ENCODE measurements around the gene ALDH1L1.

ALDH1L1 gene

DNA sequence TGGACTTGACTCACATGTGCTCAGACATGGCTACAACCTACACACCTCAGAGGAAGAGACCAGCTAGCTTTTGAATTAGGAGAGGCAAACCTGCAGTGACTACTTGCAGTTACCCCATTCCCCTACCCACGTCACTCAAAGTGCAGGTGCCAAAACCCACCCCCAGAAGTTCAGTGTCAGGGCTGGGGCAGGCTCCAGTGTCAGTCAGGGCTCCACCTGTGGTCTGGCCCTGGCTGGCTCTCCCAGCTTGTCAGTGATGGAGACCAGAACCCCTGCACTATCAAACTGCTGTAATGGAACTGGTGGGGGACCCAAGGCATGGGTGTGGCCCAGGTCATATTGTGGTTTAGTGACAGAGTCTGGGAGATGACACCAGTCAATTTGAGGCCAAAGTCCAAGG, 63.9 kb downstream of the ALDH1L1 start:
- H3K27me3 Mint-ChIP-seq = peaks cover 12% of the 10 kb centered on the region
- no peak overlapping the region for H3K27ac Mint-ChIP-seq
- CTCF ChIA-PET = no interaction called here
- no peaks in the 10 kb centered on the region for H3K9me3 Mint-ChIP-seq
- no peaks in the 10 kb centered on the region for H3K36me3 Mint-ChIP-seq
- no peak overlapping the region for H3K4me3 Mint-ChIP-seq
- DNase-seq = no peak
- no peaks in the 10 kb centered on the region for H3K4me1 Mint-ChIP-seq

DNA sequence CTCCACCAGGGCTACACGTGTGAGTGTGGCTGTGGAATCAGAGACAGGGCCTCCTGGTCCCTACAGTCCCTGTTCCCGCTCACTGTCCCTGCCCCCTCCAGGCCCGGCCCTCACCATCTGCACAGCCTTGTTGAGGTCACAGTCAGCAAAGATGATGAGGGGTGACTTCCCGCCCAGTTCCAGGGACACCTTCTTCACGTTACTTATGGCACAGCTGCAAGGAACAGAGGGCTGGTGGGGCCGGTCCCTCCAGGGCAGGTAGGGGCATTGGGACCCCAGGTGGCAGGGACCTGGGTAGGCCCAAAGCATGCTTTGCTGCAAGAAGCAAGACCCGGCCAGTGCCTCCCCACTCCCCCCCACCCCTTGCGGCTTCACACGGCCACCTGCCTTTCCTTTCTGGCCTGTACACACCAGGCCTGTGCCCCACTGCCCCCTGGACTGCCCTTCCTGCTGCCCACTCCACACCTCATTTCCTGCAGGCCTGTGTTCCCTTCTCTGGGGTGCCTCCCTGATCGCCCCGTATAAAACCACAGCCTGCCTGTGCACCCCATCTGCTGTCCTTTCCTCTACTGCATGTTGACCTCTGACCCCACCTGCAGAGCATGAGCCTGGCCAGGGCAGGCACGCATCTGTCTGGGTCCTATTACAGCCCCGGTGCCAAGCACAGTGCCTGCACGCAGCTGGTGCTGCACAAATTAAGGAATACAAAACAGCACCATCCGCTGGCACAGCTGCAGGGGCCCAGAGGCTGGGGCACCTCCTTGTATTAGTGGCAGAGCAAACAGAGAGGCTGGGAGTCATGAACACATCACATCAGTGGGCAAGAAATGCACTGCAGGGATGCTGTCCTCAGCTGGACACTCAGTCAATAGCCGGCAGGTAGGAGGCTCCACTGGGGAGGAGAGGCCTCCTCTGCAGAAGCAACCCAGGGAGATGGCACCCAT, 65.7 kb downstream of the ALDH1L1 start:
- DNase-seq = no peak
- Mint-ChIP-seq H3K27me3 (peaks cover 6% of the 10 kb centered on the region), H3K36me3 (no peaks in the 10 kb centered on the region), H3K9me3 (no peaks in the 10 kb centered on the region), H3K4me1 (no peaks in the 10 kb centered on the region), H3K4me3 (no peak overlapping the region), H3K27ac (no peak overlapping the region)
- CTCF ChIA-PET = interaction anchor here (0.7 kb wide), 1 partner anchor 1380 kb away, joined by 3 read pairs; no protein-coding TSS in a partner anchor

DNA sequence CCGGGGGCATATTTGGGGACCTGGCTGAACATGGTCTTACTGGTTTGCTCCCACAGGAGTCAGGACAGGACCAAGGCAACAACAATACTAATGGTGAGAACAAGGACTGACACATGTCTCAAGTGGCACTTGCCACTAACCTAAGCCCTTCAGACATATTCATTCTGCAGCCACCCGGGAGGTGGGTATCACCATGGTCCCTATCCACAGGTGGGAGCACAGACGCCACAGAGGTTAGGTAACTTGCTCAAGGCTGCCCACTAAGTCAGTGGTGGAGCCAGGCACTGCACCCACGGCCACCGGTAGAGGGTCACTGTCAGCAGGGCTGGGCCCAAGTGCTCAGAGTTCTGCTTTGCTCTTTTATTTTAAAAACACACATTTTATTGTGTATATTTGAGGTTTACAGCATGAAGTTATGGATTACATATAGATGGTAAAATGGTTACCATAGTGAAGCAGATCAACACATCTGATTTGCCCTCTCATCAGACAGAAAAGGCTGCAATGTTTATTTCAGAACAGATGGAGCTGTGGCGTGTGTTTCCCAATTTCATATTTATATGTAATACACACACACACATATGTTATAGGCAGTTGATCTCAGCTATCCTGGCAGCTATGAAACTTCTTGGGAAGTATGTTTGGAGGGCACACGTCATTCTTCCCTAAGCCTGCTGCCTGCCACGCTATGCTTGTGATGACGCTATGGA, 66.5 kb downstream of the ALDH1L1 start:
- no peaks in the 10 kb centered on the region for H3K4me1 Mint-ChIP-seq
- CTCF ChIA-PET = no interaction called here
- no peaks in the 10 kb centered on the region for H3K9me3 Mint-ChIP-seq
- H3K36me3 Mint-ChIP-seq = no peaks in the 10 kb centered on the region
- DNase-seq = no peak
- peaks cover under 1% of the 10 kb centered on the region for H3K27me3 Mint-ChIP-seq
- no peak overlapping the region for H3K4me3 Mint-ChIP-seq
- H3K27ac Mint-ChIP-seq = no peak overlapping the region

DNA sequence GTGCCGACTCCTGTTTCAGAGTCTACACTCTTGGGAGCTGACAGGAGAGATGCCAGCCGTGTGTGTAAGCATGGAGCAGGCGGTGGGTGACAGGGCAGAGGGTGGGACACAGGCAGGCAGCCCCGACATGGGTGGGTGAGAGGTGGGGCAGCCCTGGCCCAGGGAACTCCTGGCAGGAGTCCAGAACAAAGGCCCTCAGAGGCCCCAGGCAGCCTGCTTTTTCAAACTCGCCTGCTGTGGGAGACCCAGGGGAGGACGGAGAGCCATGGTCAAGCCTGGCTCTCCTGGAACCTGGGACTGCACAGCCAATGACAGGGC, 67.2 kb downstream of the ALDH1L1 start:
- CTCF ChIA-PET = no interaction called here
- no peaks in the 10 kb centered on the region for H3K27me3 Mint-ChIP-seq
- H3K27ac Mint-ChIP-seq = no peak overlapping the region
- H3K4me1 Mint-ChIP-seq = no peaks in the 10 kb centered on the region
- no peaks in the 10 kb centered on the region for H3K9me3 Mint-ChIP-seq
- no peaks in the 10 kb centered on the region for H3K36me3 Mint-ChIP-seq
- H3K4me3 Mint-ChIP-seq = no peak overlapping the region
- no peak for DNase-seq

DNA sequence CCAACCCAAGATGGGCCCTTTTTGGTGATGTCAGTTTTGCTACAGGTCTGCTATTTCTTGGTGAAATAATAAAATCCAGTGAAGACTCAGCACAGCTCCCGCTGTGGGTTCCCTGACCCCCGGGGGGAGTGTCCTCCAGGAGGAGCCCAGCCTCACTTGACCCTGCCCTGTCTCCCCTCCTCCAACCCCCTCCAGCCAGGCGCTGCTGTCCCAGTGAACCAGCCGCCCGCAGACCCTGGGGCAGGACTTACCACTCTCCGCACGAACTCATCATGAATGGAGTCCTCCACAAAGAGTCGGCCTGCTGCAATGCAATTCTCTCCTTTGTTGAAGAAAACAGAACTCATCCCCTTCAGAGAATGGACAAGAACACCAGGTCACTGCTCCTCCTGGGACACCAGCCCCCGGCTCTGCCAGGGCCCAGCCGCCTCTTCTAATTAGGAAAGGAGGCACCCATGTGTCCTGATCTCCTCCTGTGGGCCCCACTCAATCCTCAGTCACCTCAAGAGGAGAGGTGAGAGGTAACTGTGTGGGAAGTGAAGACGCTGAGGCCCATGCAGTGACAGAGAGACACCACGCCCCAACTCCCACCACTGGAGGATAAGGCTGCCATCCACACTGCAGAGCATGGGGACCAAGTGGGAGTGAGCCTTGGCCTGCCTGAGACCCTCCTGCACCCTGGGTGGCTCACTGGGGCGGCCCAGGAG, 67.7 kb downstream of the ALDH1L1 start:
- Mint-ChIP-seq H3K27me3 (no peaks in the 10 kb centered on the region), H3K27ac (no peak overlapping the region), H3K4me3 (no peak overlapping the region), H3K4me1 (no peaks in the 10 kb centered on the region), H3K36me3 (no peaks in the 10 kb centered on the region), H3K9me3 (no peaks in the 10 kb centered on the region)
- no peak for DNase-seq
- CTCF ChIA-PET = interaction anchor here (1.1 kb wide), 1 partner anchor 8 kb away, joined by 3 read pairs; no protein-coding TSS in a partner anchor

DNA sequence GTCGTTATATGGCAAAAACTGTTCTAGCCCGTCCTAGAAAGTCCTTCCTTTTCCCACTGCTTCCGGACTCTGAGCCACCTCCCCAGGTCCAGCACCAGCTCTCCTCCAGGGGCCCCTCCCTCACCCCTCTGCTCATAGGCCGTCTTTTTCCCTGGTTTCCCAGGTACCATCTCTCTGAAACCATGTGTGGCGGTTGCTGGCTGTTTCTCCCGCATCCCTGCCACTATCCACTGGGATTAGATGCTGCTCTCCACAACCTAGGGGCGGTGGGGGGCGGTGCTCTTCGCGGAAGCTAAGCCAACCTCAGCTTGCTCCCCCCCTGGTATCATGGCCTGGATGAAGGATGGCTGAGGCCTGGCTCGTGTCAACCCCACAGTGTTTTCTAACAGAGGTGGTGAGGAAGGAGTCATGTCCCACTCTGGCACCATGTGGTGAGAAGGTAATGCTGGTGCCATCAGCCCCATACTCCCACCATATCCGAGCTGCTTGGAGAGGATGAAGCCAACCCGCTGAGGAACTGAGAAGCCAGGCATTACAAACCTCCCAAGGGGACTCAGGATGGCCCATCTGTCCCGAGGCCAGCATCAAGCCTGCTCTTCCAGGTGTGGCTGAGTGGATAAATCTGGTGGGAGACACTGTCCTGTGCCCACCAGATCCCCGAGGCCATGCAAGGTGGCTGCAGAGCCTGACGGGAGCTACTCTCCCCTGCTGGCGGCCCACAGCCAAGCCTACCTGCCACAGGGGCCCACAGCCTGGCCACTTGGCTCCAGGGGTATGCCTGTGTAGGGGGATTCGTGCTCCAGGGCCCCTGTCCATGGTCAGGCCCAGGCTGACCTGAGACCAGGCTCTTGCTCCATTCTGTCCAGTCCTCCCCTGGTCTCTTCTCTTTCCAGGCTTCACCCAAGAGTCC, 68.6 kb downstream of the ALDH1L1 start:
- Mint-ChIP-seq H3K36me3 (no peaks in the 10 kb centered on the region), H3K4me1 (no peaks in the 10 kb centered on the region), H3K27ac (no peak overlapping the region), H3K27me3 (no peaks in the 10 kb centered on the region), H3K4me3 (no peak overlapping the region), H3K9me3 (no peaks in the 10 kb centered on the region)
- CTCF ChIA-PET = interaction anchor here (1.1 kb wide), 1 partner anchor 9 kb away, joined by 3 read pairs; no protein-coding TSS in a partner anchor
- no peak for DNase-seq

DNA sequence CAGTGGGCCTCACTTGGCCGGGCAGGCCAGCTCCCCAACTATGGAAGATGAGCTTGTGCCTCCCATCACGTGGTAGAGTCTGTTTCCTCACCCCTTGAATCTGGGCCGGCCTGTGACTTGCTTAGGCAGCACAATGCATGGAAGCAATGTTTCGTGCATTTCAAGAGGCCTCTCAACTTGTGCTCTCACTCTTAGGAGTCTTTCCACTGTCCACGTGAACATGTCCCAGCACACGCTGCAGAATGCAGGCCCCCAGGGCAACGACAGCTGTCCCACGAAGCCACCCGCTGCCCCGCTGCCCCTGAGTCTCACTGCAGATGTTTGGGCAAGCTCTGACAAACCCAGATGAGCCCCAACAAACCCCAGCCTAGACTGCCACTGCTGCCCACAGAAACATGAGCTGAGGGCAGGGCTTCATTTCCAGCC, 69.2 kb downstream of the ALDH1L1 start:
- DNase-seq = no peak
- Mint-ChIP-seq H3K27me3 (no peaks in the 10 kb centered on the region), H3K4me3 (no peak overlapping the region), H3K36me3 (no peaks in the 10 kb centered on the region), H3K9me3 (no peaks in the 10 kb centered on the region), H3K27ac (no peak overlapping the region), H3K4me1 (no peaks in the 10 kb centered on the region)
- CTCF ChIA-PET = interaction anchor here (1.1 kb wide), 1 partner anchor 10 kb away, joined by 3 read pairs; no protein-coding TSS in a partner anchor

DNA sequence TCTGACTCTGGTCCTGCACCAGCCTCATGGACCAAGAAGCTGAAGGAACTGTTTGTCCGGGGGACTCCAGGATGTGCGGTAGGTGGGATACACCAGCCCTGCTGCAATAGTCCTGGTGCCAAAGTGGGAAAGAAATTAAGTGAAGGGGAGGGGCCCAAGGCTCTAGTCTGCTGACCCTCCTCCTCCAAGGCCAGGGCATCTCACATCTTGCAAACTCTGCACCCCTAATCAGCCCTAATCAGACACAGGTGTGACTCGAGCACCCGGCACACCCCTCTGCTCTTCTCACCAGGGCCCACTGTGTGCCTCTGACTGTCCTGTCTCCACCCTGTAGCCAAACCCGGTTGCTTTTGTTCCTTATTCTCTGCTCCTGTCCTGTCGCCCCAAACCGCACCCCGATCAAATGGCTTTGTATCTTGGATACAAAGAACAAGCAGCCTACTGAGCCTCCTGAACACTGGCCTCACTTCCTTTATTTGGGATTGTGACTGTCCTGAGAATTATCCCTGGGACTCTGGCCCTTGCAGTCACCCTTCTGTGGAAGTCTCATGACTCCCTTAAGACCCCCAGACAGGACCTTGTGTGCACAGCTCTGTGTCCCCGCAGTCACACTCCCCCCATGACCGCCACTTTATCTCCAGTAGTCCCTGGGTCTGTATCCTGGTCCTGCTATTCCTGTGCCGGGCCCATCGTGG, 69.8 kb downstream of the ALDH1L1 start:
- no peaks in the 10 kb centered on the region for H3K9me3 Mint-ChIP-seq
- H3K36me3 Mint-ChIP-seq = no peaks in the 10 kb centered on the region
- DNase-seq = no peak
- CTCF ChIA-PET = no interaction called here
- H3K4me3 Mint-ChIP-seq = no peak overlapping the region
- H3K27me3 Mint-ChIP-seq = no peaks in the 10 kb centered on the region
- no peak overlapping the region for H3K27ac Mint-ChIP-seq
- H3K4me1 Mint-ChIP-seq = no peaks in the 10 kb centered on the region

DNA sequence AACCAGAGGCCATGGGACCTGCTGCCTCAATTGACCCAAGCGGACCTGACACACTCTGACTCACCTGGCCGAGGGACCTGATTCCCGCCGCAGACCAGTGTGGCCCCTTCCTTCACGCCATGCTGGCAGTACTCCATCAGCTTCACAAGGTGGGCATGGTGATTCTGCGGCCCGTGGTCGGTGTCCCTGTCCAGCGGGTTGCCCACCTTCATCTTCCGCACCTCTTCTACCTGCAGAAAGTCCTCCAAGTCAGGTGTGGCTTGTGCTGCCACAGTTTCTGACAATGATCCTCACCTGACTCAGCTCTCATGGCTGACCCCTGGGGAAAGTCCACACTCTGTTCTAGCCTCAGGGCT, 70.5 kb downstream of the ALDH1L1 start:
- no peak for DNase-seq
- Mint-ChIP-seq H3K4me3 (no peak overlapping the region), H3K27me3 (no peaks in the 10 kb centered on the region), H3K36me3 (no peaks in the 10 kb centered on the region), H3K9me3 (no peaks in the 10 kb centered on the region), H3K27ac (no peak overlapping the region), H3K4me1 (no peaks in the 10 kb centered on the region)
- CTCF ChIA-PET = no interaction called here

DNA sequence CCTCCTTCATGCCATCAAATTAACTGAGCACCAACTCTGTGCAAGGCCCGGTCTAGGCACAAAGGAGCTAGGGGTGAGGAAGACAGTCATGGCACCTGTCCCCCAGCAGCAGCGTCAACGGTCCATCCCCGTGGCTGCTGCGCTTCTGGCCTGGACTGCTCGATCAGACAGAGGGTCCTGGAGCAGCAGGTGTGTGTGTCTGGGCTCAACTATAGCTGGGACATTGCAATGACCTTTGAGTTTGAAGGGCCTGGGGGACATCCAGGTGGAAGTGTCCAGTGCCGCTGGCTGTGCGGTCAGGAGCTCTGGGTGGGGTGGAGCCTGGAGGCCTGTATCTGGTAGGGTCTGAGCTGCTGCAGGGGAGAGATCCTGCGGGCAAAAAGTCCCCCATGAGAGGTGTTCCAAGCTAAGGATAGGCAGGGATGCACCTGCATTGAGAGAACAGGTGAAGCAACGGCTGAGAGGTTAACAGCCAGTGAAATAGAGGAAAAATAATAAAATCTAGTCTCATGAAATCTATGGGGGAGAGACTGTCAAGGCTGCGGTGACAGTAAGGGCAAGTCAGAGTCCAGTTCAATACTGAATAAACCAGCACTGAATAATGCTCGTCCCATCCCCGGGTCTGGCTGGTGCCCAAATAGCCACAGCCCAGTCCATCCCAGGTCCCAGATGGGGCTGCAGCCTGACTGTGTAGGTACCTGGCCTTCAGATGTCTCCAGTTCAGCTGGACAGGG, 71.1 kb downstream of the ALDH1L1 start:
- Mint-ChIP-seq H3K27ac (no peak overlapping the region), H3K4me3 (no peak overlapping the region), H3K9me3 (no peaks in the 10 kb centered on the region), H3K4me1 (no peaks in the 10 kb centered on the region), H3K36me3 (no peaks in the 10 kb centered on the region), H3K27me3 (no peaks in the 10 kb centered on the region)
- CTCF ChIA-PET = no interaction called here
- no peak for DNase-seq

DNA sequence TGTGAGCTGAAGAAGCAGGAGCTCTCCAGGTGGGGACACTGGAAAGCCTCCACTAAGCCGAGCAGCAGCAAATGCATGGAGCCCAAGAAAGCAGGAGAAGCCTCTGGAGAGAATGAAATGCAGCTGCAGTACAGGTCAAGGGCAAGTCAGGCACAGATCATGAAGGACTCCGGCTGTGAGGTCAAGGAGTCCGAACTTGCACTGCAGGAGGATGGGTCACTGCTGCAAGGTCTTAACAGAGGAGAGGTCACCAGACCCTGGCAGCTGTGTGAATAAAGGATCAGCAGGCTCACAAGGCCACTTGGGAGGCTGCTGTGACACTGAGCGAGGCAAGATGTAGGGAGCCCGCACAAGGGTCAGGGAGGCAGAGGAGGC, 71.7 kb downstream of the ALDH1L1 start:
- no peaks in the 10 kb centered on the region for H3K27me3 Mint-ChIP-seq
- H3K27ac Mint-ChIP-seq = no peak overlapping the region
- CTCF ChIA-PET = no interaction called here
- no peaks in the 10 kb centered on the region for H3K9me3 Mint-ChIP-seq
- no peak overlapping the region for H3K4me3 Mint-ChIP-seq
- DNase-seq = no peak
- H3K4me1 Mint-ChIP-seq = no peaks in the 10 kb centered on the region
- H3K36me3 Mint-ChIP-seq = no peaks in the 10 kb centered on the region

DNA sequence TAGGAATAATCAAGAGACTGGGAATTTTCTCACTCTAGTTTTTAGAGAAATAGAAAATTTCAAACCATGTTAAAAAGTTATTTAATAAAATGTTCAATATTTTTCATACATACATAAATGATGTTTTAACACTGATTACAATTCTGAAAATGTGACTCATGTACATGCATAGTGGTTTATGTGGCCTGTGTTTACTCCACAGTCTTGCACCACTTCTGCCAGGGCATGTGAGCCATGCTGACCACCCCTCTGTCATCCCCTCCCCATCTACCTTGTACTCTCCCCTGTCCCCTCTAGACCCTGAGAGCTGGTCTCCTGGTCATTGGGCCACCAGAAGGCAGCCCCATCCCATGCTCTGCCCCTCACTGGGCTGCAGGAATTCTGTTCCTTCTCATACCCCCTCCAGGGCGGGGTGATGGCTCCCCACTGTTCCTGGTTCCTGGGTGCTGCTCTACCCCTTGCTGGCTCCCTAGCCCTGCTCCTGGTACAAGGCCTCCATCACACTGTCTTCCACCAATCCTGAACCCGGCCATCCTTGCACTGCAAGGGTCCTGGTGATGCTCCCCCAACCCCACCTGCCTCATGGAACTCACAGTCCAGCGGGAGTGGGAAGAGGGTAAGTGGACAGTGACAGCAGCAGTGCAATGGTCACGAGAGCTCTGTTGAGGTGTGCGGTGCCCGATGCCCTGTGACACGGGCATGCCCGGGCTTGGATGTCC, 72.3 kb downstream of the ALDH1L1 start:
- Mint-ChIP-seq H3K27me3 (no peaks in the 10 kb centered on the region), H3K36me3 (no peaks in the 10 kb centered on the region), H3K4me3 (no peak overlapping the region), H3K4me1 (no peaks in the 10 kb centered on the region), H3K9me3 (no peaks in the 10 kb centered on the region), H3K27ac (no peak overlapping the region)
- CTCF ChIA-PET = no interaction called here
- DNase-seq = no peak
